HEK293T (cell line): ENCODE data around the gene NRBP1.

Experiments used
- ARNT ChIP-seq: fragments of 450-650 bp; IDR thresholded peaks from 2 replicates; pipeline ENCODE4 v1.6.1; 2017; ENCODE audit warnings: mild to moderate bottlenecking
- BHLHE40 ChIP-seq: fragments of 450-650 bp; IDR thresholded peaks from 2 replicates; pipeline ENCODE4 v1.6.1; 2016; ENCODE audit warnings: mild to moderate bottlenecking, moderate library complexity, borderline replicate concordance
- ELF4 ChIP-seq: fragments of 450-650 bp; IDR thresholded peaks from 2 replicates; pipeline ENCODE4 v1.6.1; 2017; ENCODE audit warnings: antibody characterized with exemption
- FOXM1 ChIP-seq: fragments of 450-650 bp; IDR thresholded peaks from 2 replicates; pipeline ENCODE4 v1.6.1; 2017; ENCODE audit warnings: mild to moderate bottlenecking, borderline replicate concordance
- L3MBTL2 ChIP-seq: fragments of 450-650 bp; conservative IDR thresholded peaks from 2 replicates; pipeline ENCODE4 v1.6.1; 2016; ENCODE audit warnings: mild to moderate bottlenecking
- PKNOX1 ChIP-seq: fragments of 450-650 bp; IDR thresholded peaks from 2 replicates; pipeline ENCODE4 v1.6.1; 2016
- SP1 ChIP-seq: fragments of 450-650 bp; IDR thresholded peaks from 2 replicates; pipeline ENCODE4 v1.6.1; 2017
- SUZ12 ChIP-seq: fragments of 450-650 bp; IDR thresholded peaks from 2 replicates; pipeline ENCODE4 v1.6.1; 2016; ENCODE audit warnings: mild to moderate bottlenecking
- TARDBP ChIP-seq: fragments of 450-650 bp; IDR thresholded peaks from 2 replicates; pipeline ENCODE4 v1.6.1; 2016

GRCh38 chr2:27407798-27408491, 20.5 kb upstream of the NRBP1 start:
- no peak for TF ChIP-seq PKNOX1
- TF ChIP-seq ARNT: no peak
- TF ChIP-seq TARDBP: no peak
- no peak for TF ChIP-seq BHLHE40
- TF ChIP-seq SP1: no peak
- no peak for TF ChIP-seq ELF4
- no peak for TF ChIP-seq FOXM1
- no peak for TF ChIP-seq SUZ12
- no peak for TF ChIP-seq L3MBTL2
